Measurements from ENCODE around the gene RMI2. TPM values are rescaled to one million over a fixed set of nuclear protein-coding genes. Genes with fewer than 3 reads are reported as not detected.
A peak's percentile ranks its signal among the peaks of the same experiment; 100 is the strongest.
"Not testable (repeated sequence)": the region's sequence is repeated elsewhere in the genome, so short reads cannot be mapped to it uniquely, and the experiment has no call there.

The RMI2 gene
- total RNA-seq = 6.0 and 7.3 TPM in 2 replicates

DNA sequence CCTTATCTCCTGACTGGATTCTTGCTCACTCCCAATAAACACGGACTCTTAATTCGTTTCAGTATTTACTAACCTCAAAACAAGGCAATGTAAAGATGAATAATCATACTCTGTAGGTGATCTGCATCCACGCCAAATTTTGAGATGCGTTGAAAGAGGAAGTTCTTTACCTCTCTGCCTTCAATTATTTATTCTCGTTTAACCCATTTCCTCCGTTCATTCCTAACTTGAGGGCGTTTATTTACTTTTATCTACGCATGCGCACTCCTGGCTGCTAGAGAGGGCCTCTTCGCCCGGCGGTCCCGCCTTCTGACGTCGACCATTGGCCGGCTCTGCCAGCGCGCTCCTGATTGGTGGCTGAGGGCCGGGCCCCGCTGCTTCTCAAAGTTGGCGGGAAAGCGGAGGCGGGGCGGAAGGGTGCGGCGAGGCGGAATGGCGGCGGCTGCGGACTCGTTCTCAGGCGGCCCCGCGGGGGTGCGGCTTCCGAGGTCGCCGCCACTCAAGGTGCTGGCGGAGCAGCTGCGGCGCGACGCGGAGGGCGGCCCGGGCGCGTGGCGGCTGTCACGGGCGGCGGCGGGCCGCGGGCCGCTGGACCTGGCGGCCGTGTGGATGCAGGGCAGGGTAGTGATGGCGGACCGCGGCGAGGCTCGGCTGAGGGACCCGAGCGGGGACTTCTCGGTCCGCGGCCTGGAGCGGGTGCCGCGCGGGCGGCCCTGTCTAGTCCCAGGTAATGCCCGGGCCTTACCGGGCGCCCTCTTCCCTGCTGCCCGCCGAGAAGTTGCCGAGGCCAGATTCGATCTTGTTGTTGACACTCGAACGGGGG is at the start of gene RMI2:
TSS of gene RMI2 (plus strand) at position 420 of the 823 bp plus-strand sequence. CDS start at position 433, 13 bp downstream.
- peak; percentile 85 for DNase-seq (ENCODE audit: low read depth)

DNA sequence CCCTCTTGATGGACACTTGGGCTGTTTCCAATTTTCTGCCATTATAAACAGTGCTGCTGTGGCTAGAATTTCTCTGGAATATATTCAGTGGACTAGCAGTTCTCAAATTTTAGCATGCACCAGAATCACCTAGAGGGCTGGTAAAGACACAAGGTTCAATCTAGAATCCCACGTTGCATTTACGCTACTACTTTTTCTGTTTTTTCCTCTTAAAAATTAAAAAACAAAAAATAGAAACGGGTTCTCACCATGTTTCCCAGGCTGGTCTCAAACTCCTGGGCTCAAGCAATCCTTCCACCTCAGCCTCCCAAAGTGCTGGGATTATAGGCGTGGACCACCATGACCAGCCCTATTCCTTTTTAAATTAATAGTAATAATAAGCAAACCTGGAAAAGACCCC is 49.6 kb upstream of the RMI2 start:
- DNase-seq (ENCODE audit: low read depth) = no peak

DNA sequence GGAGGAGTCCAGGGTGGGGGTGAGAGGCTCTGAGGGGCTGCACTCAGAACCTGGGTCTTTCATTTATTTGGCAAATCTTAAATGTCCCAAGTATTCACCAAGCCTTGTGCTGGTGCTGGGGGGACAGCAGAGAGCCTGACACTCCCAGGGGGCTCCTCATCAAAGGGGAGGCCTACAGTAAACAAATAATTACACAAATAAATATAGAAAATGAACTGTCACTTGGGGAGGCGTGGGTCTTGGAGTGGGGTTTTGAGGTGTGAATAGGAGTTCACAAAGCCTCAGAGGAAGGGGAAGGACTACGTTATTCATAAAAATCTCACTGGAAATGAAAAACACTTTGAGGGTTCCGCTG is 48.9 kb upstream of the RMI2 start:
- DNase-seq (ENCODE audit: low read depth) = no peak

DNA sequence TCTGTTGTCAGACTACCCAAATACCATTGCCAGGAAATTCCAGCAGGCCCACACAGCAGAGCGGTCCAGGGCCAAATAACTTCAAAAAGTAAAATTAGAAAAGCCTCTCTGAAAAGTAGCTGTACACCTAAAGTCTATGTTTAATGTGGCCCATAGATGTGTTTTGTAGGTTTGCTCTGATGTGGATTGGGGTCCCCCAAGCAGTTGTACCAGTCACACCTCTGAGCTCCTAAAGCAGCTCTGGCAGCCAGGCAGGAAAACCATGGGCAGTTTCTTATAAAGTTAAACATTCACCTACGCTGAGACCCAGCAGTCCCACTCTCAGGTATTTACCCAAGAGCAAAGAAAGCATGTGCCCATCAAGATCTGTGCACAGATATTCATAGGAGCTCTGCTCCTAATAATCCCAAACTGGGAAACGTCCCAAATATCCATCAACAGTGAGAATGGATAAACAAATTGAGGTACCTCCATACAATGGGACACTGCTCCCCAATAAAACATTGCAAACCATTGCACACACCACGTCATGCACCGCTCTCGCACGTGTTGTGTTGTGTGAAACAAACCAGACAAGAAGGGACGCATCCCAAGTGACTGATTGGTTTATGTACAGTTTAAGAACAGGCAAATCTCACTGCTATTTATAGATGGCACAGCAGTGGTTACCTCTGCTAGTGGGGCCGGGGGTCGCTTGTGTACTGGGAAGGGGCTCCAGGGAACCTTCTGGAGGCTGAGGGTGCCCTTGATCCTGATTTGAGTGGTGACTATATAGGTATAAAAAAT is 48.4 kb upstream of the RMI2 start:
- DNase-seq (ENCODE audit: low read depth) = peak; percentile 65

DNA sequence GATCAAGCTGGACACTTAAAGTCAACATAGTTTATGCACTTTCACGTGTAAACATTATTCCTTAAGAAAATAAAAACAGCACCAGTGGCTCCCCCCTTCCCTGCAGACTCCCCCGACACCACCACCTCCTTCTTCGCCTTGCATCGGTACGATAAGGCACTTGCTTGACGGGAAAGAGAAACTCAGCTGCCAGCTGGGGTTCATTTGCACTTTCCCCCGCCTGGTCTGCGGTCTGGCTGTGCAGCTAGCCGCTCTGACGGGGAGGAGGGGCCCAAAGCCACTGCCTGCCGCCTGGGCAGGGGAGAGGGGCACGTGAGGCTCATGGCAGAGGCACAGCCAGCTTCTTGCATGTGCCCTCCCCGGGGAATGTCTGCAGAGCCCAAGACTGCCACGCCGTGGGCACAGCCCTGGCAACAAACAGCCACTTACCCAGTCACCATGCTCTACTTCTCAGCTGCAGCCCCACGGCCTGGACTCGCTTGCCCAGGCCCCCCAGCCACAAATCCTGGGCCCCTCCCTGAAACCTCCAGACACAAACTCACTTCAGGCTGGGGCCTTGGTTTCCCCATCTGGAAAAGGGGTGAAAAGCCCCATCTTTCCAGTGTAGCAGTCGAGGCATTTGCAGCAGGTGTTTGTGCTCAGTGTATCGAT is 47.6 kb upstream of the RMI2 start:
- DNase-seq (ENCODE audit: low read depth) = peak; percentile 80

DNA sequence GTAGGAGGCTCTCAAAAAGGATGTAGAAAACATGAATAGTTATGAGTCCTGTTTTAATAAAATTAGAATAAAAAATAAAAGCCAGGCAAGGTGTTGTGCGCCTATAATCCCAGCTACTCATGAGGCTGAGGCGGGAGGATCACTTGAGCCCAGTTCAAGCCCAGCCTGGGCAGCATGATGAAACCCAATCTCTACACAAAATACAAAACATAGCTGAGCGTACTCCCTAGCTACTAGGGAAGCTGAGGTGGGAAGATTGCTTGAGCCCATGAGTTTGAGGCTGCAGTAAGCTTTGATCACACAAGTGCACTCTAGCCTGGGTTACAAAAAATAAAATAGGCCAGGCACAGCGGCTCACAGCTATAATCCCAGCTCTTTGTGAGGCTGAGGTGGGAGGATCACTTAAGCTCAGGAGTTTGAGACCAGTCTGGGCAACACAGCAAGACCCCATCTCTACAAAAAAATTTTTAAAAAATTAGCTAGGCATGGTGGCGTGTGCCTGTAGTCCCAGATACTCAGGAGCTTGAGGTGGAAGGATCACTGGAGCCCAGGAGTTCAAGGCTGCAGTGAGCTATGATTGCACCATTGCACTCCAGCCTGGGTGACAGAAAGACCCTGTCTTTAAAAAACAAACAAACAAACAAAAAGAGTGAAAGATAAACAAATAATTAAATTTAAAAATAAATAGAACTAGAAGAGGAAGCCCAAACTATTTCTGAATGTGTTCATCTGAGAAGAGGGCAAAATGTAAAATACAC is 46.9 kb upstream of the RMI2 start:
- DNase-seq (ENCODE audit: low read depth) = no peak

DNA sequence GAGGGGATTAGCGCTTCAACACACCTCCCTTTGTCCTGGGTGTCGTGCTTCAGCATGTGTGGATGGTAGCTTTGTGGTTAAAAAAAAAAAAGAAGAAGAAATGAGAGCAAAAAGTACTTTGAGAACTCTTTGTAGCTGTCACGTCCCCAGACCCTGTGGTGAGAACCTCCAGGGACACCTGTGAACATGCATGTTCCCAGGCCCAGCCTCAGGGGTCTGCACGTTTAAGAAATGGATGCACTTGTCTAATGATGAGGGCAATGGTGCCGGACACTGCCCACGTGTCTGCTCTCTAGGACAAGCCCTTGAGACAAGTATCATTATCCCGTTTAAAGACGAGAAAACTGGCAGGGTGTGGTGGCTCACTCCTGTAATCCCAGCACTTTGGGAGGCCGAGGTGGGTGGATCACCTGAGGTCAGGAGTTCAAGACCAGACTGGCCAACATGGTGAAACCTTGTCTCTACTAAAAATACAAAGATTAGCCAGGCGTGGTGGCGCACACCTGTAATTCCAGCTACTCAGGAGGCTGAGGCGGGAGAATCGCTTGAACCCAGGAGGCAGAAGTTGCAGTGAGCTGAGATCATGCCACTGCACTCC is 46.2 kb upstream of the RMI2 start:
- not testable (repeated sequence) for DNase-seq (ENCODE audit: low read depth)

DNA sequence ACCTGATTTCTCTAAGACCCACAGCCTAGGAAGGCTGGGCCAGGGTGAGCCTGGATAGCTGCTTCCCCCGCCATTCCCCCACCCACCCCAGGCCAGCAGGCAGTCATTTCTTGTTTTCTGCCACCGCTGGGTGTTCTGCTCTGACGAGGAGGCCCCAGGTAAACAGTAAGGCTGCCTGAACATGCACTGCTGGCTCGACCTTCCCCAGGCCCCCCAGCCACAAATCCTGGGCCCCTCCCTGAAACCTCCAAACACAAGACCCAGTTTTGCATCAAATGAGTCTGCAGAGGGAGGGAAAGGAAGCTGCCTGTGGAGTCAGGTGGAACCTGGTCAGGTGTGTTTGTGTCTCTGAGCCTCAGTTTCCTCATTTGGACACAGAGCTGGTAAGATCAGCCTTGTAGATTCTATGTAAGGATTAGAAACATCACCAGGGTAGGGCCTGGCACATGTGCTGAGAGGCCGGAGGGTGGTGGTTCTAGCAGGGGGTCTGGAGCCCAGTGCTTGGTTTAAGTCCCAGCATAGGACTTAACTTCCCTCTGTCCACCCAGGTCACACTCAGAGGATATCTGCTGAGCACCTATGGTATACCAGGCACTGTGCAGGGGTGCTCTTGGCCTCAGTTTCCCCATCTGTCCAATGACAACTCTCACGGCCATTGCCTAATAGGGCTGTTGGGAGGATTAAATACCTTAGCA is 45.2 kb upstream of the RMI2 start:
- no peak for DNase-seq (ENCODE audit: low read depth)

DNA sequence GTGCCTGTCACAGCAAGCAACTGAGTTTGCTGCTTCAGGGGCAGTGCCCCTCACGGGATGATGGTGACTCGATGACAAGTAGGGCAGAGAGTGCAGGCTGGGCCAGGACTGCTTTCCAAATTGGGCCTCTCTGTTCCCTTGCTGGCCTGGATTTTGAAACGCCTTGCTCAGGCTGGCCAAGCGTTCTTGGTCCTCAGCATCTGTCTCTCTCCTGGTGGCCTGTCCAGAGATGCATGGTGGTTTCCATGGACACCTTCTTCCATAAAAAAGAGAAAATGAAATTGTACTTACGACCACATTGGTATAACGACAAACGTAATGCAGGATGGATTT is 44.7 kb upstream of the RMI2 start:
- no peak for DNase-seq (ENCODE audit: low read depth)

DNA sequence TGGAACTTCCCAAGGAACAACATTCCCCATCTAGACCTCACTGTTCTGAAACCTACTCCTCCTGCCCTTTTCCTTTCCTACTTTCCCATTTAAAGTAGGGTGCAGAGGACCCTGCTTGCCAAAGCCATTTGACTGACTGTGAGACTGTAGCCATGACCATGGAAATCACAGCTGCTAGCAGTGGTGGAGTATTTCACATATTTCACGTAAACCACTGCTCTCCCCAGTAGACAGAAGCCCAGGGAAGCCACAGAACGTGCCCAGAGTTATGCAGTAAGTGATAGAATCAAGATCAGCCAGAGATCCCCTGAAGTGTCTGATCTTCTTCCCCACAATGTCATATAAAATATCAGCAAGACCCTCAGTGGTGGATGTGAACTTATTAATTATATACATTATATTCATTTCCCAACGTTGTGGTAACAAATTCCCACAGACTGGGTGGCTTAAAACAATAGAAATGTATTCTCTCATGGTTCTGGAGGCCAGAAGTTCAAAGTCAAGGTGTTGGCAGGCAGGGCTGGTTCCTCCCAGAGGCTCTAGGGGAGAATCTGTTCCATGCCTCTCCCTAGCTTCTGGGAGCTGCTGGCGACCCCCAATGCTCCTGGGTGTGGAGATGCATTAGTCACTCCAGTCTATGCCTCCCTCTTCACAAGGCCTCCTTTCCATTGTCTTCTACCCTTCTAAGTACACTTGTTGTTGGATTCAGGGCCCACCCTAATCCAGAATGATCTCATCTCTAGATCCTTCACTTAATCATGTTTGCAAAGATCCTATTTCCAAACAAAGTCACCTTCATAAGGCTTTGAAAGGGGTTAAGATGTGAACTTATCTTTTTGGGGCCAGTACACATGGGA is 43.4 kb upstream of the RMI2 start:
- DNase-seq (ENCODE audit: low read depth) = no peak

DNA sequence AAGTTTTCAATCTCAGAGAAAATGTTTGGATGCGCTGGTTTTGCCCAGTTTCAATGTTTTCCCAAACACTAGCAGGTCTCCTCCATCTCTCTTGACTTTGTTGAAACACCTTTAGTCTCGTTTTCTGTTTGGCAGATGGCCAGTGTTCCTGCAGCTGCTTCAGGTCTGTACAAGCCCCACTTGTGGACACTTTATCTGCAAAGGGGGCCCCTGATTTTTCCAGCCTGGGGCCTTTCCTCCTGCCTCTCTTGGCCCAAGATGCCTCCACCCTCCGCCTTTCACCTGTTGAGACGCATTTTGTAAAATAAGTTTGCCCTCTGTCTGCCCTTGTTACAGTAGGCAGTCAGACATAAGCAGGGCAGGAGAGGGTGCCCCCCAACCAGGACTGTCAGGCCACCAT is 42.3 kb upstream of the RMI2 start:
- no peak for DNase-seq (ENCODE audit: low read depth)

DNA sequence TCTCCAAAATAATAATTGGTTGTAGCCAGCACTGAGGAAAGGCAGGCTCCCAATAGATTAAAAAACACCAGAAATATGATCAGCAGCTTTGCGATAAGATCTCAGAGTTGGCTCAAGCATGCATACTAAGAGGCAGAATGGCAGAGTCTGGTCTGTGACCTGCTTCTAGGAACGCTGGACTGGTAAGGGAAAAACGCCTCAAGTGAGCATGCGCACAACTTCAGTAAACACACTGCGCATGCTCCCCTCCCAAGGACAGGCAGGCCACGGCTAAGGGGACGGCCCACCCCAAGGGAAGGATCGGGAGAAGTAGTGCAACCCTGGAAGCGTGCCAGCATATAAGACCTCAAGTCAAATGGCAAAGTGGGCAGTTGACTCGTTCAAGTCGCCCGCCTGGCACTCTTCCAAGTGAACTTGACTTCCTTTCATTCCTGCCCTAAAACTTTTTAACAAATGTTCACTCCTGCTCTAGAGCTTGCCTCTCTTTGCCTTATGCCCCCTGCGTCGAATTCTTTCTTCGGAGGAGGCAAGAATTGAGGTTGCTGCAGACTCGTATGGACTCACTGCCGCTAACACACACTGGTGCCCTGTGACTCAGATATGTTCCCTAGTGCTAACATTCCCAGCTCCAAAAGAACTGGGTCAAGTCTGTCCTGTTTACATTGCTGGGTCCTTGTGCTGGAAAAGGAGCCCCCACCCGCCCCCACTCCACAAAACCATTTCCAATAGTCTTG is 41.7 kb upstream of the RMI2 start:
- peak; percentile 75 for DNase-seq (ENCODE audit: low read depth)

DNA sequence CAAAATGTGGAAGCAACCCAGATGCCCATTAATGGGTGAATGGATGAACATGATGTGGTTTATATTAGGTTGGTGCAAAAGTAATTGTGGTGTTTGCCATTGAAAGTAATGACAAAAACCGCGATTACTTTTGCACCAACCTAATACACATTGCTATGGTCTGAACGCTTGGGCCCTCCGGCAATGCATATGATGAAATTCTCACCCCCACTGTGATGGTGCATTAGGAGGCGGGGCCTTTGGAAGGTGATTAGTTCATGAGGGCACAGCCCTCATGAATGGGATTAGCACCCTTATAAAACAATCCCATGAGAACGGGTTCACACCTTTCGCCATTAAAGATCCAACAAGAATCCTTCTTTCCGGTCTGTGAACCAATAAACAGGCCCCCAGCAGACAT is 38.9 kb upstream of the RMI2 start:
- no peak for DNase-seq (ENCODE audit: low read depth)

DNA sequence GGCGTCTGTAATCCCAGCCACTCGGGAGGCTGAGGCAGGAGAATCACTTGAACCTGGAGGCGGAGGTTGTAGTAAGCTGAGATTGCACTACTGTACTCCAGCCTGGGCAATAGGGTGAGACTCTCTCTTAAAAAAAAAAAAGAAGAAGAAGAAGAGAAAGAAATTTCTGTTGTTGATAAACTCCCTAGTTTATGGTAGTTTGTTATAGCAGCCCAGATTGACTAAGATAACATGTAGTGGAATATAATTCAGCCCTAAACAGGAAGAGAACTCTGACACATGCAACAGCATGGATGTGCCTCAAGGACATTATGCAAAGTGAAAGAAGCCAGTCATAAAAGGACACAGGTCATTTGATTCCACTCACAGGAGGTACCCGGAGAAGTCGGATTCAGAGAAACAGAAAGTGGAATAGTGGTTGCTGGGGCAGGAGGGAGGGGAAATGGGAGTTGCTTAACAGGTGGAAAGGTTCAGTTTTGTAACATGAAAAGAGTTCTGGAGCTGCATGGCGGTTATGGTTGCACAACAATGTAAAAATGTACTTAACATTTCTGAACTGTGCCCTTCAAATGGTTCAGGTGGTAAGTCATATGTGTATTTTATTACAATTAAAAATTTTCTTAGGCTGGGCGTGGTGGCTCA is 38.1 kb upstream of the RMI2 start:
- peak; percentile 77 for DNase-seq (ENCODE audit: low read depth)

DNA sequence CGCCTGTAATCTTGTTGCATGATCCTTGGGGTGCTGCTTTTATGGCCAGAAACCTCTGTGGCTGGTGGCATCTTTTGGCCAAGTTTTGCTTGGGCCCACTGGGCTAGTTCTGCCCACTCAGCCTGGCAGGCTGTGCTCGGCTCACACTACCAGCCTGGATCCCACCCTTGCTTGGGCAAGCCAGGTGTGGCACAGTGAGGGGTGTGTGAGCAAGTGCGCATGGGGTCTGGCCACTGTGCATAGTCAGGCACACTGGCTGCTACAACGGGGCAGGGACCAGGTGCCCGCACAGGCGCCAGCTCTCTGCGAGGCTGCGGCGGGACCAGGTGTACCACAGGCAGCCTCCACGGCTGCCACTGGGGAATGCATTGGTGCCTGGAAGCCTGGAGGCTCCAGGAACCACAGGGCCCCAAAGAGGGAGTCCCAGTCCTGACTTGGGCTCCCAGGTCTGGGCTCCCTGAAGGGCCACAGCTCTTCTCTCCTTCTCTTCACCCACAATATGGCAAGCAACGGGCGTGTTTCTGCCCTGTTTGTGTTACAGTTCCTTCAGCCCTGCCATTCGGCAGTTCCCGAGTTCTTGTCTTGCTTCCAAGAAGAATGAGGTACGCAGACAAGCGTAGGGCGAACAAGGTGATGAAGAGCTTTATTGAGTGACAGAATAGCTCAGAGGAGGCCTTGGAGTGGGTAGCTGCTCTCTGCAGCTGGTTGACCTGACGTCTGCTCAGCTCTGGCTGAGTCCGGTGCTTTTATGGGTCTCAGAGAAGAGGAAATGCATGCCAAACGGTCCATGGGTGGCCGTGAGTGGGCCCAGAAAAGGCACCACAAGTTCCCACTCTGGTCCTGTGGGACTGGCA is 37.4 kb upstream of the RMI2 start:
- no peak for DNase-seq (ENCODE audit: low read depth)

DNA sequence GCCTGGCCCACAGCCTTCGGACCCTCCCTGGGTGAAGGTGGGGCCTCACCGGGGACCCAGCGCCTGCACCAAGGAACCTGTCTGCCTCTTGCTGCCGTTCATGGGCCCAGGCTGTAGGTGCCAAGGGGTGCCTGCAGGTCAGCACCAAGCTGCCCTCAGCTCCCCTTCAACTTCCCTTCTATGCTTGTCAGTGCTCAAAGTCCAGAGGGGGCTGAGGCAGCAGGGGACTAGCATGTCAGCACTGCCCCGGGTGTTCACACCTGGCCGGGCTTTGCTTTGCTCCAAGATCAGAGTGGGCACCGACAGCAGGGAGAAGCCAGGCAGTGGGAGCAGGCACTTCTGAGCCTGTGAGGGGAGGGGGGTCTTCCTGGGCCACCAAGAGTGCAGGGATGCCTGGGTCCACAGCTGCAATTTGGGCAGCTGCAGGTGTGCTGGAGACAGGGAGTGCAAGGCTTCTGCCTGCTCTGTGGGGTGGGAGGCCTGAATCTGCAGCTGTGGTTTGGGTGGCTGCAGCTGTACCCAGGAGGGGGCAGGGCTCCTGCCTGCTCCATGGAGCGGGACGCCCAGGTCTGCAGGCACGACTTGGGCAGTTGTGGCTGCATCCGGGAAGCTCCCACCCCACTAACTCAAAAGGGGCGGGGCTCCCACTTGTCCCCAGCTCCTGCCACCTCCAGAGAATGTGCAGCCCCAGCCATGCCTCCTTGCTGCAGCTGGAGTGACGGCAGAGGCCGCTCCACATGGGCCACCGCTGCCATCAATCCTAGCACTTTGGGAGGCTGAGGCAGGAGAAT is 36.6 kb upstream of the RMI2 start:
- DNase-seq (ENCODE audit: low read depth) = peak; percentile 64
